Endothelial cell of umbilical vein (primary cell): ENCODE results near the gene GRM8. TPM values are rescaled to one million over a fixed set of nuclear protein-coding genes. Genes with fewer than 3 reads are reported as not detected.

ENCODE experiments used
- BruUV-seq: library from RNA; stranded (reverse); fragments of 400-500 nt; replicated peaks from 2 replicates; lab custom pipeline; 2021; lab: Mats Ljungman, UMichigan
- CTCF ChIA-PET: fragments of 300-600, 350-600 bp; sonication (Branson Sonifier 250); formaldehyde crosslinking; loops from one replicate; lab custom pipeline; 2021; ENCODE audit warnings: antibody characterized with exemption, inconsistent platforms; lab: Charles Lee
- POLR2A ChIA-PET: fragments of 300-600, 350-600 bp; sonication (Branson Sonifier 250); formaldehyde crosslinking; loops from one replicate; lab custom pipeline; 2021; ENCODE audit warnings: antibody characterized with exemption, inconsistent platforms; lab: Charles Lee
- DNase-seq: peaks from one replicate; pipeline ENCODE4 v3.0.0-alpha.2; 2011; ENCODE audit warnings: low read depth, low spot score
- FAIRE-seq: peaks from 2 replicates; lab custom pipeline; 2011; peaks lifted over from hg19 to GRCh38; lab: Jason Lieb, UNC
- H2AFZ ChIP-seq: 2 replicates; pipeline ENCODE4 v1.6.0; 2012; ENCODE audit warnings: low read depth, low read length, control low read depth, inconsistent platforms
- H3K27ac ChIP-seq: 2 replicates; pipeline ENCODE4 v1.5.1; 2011; ENCODE audit warnings: low read depth, mild to moderate bottlenecking, control low read depth, low read length, moderate library complexity; ENCODE audit not compliant: insufficient read depth
- H3K27me3 ChIP-seq, 2 experiments: 2 replicates each; pipeline versions ENCODE4 v1.6.0 to v1.6.1; 2011; ENCODE audit warnings: low read length in 2 of 2, mixed read lengths in 1 of 2; ENCODE audit not compliant: control insufficient read depth in 2 of 2, insufficient read depth in 2 of 2
- H3K36me3 ChIP-seq, 2 experiments: 2 replicates in 1 of 2; 3 replicates in 1 of 2; pipeline ENCODE4 v1.5.1; 2011; ENCODE audit warnings: low read length in 2 of 2, mild to moderate bottlenecking in 1 of 2, moderate library complexity in 1 of 2; ENCODE audit not compliant: control insufficient read depth in 2 of 2, insufficient read depth in 2 of 2; ENCODE audit errors: extremely low read depth in 1 of 2
- H3K4me1 ChIP-seq: 3 replicates; pipeline ENCODE4 v1.5.1; 2011; ENCODE audit warnings: mild to moderate bottlenecking, low read length; ENCODE audit not compliant: control insufficient read depth, insufficient read depth; ENCODE audit errors: extremely low read depth
- H3K4me2 ChIP-seq: 2 replicates; pipeline ENCODE4 v1.6.1; 2011; ENCODE audit warnings: low read length, control low read depth, mixed read lengths; ENCODE audit not compliant: insufficient read depth
- H3K4me3 ChIP-seq, 3 experiments: fragments of 200-600 bp in 1 of 3; sonication (generic), shearing (Covaris generic) in 1 of 3; replicated peaks in 1 of 3; 2 replicates each; pipeline ENCODE4 v1.5.1; 2011 to 2016; ENCODE audit warnings: control low read depth in 3 of 3, low read length in 3 of 3, mild to moderate bottlenecking in 2 of 3, inconsistent platforms in 1 of 3, low read depth in 1 of 3, moderate library complexity in 1 of 3; ENCODE audit not compliant: insufficient read depth in 1 of 3
- H3K79me2 ChIP-seq: 2 replicates; pipeline ENCODE4 v1.6.0; 2012; ENCODE audit warnings: low read length, inconsistent platforms; ENCODE audit not compliant: control insufficient read depth, insufficient read depth
- H3K9ac ChIP-seq: replicated peaks from 2 replicates; pipeline ENCODE3; 2011; ENCODE audit warnings: low read length, control low read depth; ENCODE audit not compliant: insufficient read depth; ENCODE audit errors: extremely low read depth
- H3K9me1 ChIP-seq: replicated peaks from 3 replicates; pipeline ENCODE4 v1.6.0; 2011; ENCODE audit warnings: mild to moderate bottlenecking, low read length; ENCODE audit not compliant: control insufficient read depth, insufficient read depth; ENCODE audit errors: extremely low read depth
- H3K9me3 ChIP-seq: replicated peaks from 2 replicates; pipeline ENCODE4 v1.5.1; 2012; ENCODE audit warnings: low read length, inconsistent platforms; ENCODE audit not compliant: control insufficient read depth, insufficient read depth
- H4K20me1 ChIP-seq: replicated peaks from 2 replicates; pipeline ENCODE3; 2011; ENCODE audit warnings: mild to moderate bottlenecking, low read length; ENCODE audit not compliant: control insufficient read depth, insufficient read depth; ENCODE audit errors: extremely low read depth
- EZH2 ChIP-seq: IDR thresholded peaks from 2 replicates; pipeline ENCODE4 v1.6.1; 2012; ENCODE audit warnings: borderline replicate concordance, low read depth, mild to moderate bottlenecking, moderate library complexity, low read length, inconsistent platforms; ENCODE audit not compliant: severe bottlenecking
- FOS ChIP-seq: IDR thresholded peaks from 2 replicates; pipeline ENCODE4 v1.6.1; 2011; ENCODE audit warnings: mild to moderate bottlenecking, low read length, moderate library complexity, borderline replicate concordance; ENCODE audit not compliant: insufficient read depth
- GATA2 ChIP-seq: IDR thresholded peaks from 2 replicates; pipeline ENCODE4 v1.7.0; 2011; ENCODE audit warnings: low read depth, mild to moderate bottlenecking, moderate library complexity, mixed read lengths, low read length; ENCODE audit not compliant: insufficient read length, insufficient read depth
- JUN ChIP-seq: IDR thresholded peaks from 2 replicates; pipeline ENCODE4 v1.6.1; 2011; ENCODE audit warnings: borderline replicate concordance, low read depth; ENCODE audit not compliant: insufficient read length, insufficient read depth
- MYC ChIP-seq: IDR thresholded peaks from one replicate; pipeline ENCODE4 v1.6.1; 2011; ENCODE audit warnings: mild to moderate bottlenecking, low read depth, low read length
- POLR2A ChIP-seq: IDR thresholded peaks from 2 replicates; pipeline ENCODE4 v1.6.1; 2012; ENCODE audit warnings: low read depth, mild to moderate bottlenecking, control low read depth, low read length
- POLR2AphosphoS5 ChIP-seq: IDR thresholded peaks from 2 replicates; pipeline ENCODE4 v1.6.1; 2012; ENCODE audit warnings: low read depth, mild to moderate bottlenecking, control low read depth, low read length, moderate library complexity; ENCODE audit not compliant: insufficient read depth
- dilution Hi-C: fragments of 300-500 bp; cut with MboI; formaldehyde crosslinking; loops from one replicate; pipeline ENCODE4 v1.15.0; 2019; ENCODE audit warnings: low sequenced_read_pairs; ENCODE audit not compliant: extremely low pct_ligation_motif_present
- intact Hi-C: fragments of 100-400 bp; cut with micrococcal nuclease; formaldehyde crosslinking; loops from one replicate; pipeline ENCODE4 v1.10.0; 2022
- polyA plus RNA-seq, 4 experiments: library from polyadenylated mRNA; depleted of rRNA in 3 of 4; stranded (reverse) in 3 of 4; unstranded in 1 of 4; fragments of >200 nt; gene quantifications; 2 replicates each; pipeline versions ENCODE4 v1.2.1 to v1.2.3, GENCODE V29; 2011 to 2012; ENCODE audit warnings: missing spikeins in 1 of 4
- total RNA-seq: library from RNA; stranded (reverse); gene quantifications from 2 replicates; pipeline ENCODE4 v1.2.3, GENCODE V29; 2021
- TF ChIP-seq, protein P1 (sequence below): IDR thresholded peaks from 2 replicates; pipeline ENCODE4 v1.6.1; 2011; ENCODE audit not compliant: insufficient read depth, insufficient read length
- TF ChIP-seq, protein P2 (sequence below), 2 donors: IDR thresholded peaks; 1 replicate in 1 of 2; 2 replicates in 1 of 2; pipeline ENCODE4 v1.5.1; 2011; ENCODE audit warnings: low read length in 2 of 2, mild to moderate bottlenecking in 2 of 2, moderate library complexity in 2 of 2, control low read depth in 1 of 2, inconsistent platforms in 1 of 2, low read depth in 1 of 2; ENCODE audit not compliant: insufficient read depth in 1 of 2; ENCODE audit errors: extremely low read depth in 1 of 2

The GRM8 gene
- total and polyA plus RNA-seq, 2 donors (not counting 3 experiments of a cell fraction or from before 2014, with no cell fraction given): not detected

DNA sequence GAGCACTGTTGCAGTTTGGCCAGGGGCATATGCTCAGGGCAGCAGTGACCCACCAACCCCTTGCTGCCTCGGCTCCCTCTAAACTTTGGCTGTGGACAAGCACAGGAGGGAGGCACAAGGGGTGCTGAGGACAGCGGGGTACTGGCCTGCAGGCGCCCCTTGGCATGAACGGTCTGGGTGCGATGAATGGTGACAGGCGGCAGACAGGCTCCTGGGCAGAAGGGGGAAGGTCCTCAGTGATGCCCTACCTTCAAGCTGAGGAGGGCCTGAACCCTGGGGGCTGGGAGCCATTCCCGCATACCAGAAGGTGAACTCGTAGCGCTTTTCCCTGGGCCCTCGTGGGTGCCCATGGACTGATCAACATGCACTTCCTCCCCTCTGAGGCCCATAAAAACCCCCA lies 567.1 kb downstream of the GRM8 start:
- ChIA-PET POLR2A (no interaction called here), CTCF (interaction anchor here (1.0 kb wide), 1 partner anchor 9 kb away, joined by 3 read pairs; no protein-coding TSS in a partner anchor)
- FAIRE-seq (no peak), DNase-seq (no peak)
- intact Hi-C loops (no loop called here), dilution Hi-C loops (no loop called here)
- Histone ChIP-seq H3K79me2 (no peaks in the 10 kb centered on the region), H3K9me3 (no peaks in the 10 kb centered on the region), H3K4me3 (no peak overlapping the region), H4K20me1 (no peaks in the 10 kb centered on the region), H3K9ac (no peak overlapping the region), H3K4me2 (no peak overlapping the region), H2AFZ (no peak overlapping the region), H3K9me1 (no peaks in the 10 kb centered on the region), H3K27ac (no peak overlapping the region), H3K4me1 (no peaks in the 10 kb centered on the region), H3K36me3 (no peaks in the 10 kb centered on the region), H3K27me3 (no peaks in the 10 kb centered on the region)
- BruUV-seq: no TSS peak
- TF ChIP-seq MYC (no peak), POLR2A (no peak), GATA2 (no peak), FOS (no peak), JUN (no peak), POLR2AphosphoS5 (no peak), EZH2 (no peak)
- TF ChIP-seq, protein P1, sequence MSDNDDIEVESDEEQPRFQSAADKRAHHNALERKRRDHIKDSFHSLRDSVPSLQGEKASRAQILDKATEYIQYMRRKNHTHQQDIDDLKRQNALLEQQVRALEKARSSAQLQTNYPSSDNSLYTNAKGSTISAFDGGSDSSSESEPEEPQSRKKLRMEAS: no peak
- TF ChIP-seq, protein P2, sequence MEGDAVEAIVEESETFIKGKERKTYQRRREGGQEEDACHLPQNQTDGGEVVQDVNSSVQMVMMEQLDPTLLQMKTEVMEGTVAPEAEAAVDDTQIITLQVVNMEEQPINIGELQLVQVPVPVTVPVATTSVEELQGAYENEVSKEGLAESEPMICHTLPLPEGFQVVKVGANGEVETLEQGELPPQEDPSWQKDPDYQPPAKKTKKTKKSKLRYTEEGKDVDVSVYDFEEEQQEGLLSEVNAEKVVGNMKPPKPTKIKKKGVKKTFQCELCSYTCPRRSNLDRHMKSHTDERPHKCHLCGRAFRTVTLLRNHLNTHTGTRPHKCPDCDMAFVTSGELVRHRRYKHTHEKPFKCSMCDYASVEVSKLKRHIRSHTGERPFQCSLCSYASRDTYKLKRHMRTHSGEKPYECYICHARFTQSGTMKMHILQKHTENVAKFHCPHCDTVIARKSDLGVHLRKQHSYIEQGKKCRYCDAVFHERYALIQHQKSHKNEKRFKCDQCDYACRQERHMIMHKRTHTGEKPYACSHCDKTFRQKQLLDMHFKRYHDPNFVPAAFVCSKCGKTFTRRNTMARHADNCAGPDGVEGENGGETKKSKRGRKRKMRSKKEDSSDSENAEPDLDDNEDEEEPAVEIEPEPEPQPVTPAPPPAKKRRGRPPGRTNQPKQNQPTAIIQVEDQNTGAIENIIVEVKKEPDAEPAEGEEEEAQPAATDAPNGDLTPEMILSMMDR (IDR thresholded peaks at IDR 0.05; ENCODE audit: extremely low read depth in 1 of 2, insufficient read depth in 1 of 2, low read depth in 1 of 2, low read length in 2 of 2): no peak
